HG02798 (cell line): ENCODE data around the gene ITGA3.
A peak's percentile ranks its signal among the peaks of the same experiment; 100 is the strongest.

ENCODE experiments used
- ATAC-seq: cut with Tn5 transposase; IDR thresholded peaks from one replicate; pipeline ENCODE4 v1.9.1; 2021; ENCODE audit warnings: mild to moderate bottlenecking; ENCODE audit not compliant: unreplicated experiment, poor library complexity

The ITGA3 gene

GRCh38 chr17:50122945-50123344 is 67.0 kb downstream of the ITGA3 start:
- no peak for ATAC-seq

DNA sequence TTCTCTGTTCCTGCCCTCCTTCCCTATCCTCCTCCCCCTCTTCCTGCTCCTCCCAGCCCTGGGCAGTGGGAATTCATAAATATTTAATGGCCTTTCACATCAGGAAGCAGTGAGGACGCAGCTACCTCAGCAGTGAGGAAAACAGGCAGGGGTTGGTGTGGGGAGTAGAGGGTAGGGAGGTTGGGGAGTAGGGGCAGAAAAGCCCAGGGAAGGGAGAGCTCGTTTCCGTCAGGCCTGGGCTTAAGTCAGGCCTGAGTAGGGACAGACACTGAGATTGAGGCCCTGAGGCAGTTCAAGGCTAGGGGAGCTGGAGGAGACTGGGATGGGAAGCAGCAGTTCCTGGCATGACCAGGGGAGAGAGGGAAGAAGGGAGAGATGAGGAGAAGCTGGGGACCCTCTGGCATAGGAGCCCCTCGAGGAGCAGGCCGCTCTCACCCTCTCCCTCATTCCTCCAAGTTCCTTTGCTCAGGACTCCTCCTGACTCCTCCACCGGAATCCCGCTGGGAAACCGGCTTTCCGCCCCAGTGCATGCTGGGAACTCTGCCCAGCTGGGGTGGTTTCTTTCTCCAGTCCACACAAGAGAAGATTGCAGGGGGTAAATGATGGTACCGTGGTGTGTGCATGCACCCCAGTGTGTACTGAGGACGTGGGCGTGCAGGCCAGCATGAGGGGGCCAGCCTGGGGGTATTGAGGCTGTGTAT is 67.9 kb downstream of the ITGA3 start:
- ATAC-seq: no peak

DNA sequence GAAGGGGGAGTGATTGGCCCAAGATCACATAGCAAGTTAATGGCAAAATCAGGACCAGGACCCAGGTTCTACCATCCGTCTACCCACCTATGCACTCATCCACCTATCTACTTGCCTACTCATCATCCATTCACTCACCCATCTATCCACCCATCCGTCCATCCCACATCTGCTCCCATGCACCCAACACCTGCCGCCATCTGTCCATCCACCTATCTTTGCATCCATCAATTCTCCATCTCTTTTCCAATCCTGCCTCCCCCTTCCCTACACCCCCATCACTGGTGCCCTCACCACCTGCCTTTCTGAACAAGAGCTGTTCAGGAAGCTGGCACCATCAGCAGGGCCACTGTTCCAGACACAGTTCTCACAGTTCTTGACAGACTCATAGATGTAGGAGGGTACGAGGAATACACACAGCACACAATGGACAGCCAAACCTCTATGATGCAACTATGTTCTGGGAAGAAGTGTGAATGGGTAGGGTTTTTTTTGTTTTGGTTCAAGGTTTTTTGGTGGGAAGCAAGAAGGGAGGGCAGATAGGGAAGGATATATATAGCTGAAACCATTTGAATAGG is 69.6 kb downstream of the ITGA3 start:
- no peak for ATAC-seq

- ATAC-seq: no peak
Observed at GRCh38 chr17:50127697-50128361, 71.9 kb downstream of the ITGA3 start.

GRCh38 chr17:50128441-50129352 is 72.8 kb downstream of the ITGA3 start:
- ATAC-seq: no peak

DNA sequence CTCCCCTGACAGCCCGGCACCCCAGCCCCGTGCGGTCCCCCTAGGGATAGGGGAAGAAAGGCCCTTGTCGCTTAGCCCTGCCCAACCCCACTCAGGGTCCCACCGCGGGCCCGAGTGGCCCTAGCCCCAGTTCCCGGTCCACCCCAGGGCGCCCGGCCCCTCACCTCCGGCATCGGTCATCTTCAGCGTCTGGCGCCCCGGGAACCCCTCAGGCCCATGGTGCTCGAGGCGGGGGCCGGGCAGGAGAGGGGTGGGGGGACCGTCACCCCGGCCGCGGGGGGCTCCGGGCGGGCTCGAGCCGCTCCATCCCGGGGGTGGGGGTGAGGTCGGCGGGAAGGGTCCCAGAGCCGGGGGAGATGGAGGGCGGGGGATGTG is 73.4 kb downstream of the ITGA3 start:
- ATAC-seq: no peak

- peak; percentile 45 for ATAC-seq
Observed at GRCh38 chr17:50129728-50130558, 74.0 kb downstream of the ITGA3 start, which contains the start of gene SAMD14. Gene SAMD14 (minus strand): TSS chr17:50130160. CDS start chr17:50124959, 5,201 bp downstream.

DNA sequence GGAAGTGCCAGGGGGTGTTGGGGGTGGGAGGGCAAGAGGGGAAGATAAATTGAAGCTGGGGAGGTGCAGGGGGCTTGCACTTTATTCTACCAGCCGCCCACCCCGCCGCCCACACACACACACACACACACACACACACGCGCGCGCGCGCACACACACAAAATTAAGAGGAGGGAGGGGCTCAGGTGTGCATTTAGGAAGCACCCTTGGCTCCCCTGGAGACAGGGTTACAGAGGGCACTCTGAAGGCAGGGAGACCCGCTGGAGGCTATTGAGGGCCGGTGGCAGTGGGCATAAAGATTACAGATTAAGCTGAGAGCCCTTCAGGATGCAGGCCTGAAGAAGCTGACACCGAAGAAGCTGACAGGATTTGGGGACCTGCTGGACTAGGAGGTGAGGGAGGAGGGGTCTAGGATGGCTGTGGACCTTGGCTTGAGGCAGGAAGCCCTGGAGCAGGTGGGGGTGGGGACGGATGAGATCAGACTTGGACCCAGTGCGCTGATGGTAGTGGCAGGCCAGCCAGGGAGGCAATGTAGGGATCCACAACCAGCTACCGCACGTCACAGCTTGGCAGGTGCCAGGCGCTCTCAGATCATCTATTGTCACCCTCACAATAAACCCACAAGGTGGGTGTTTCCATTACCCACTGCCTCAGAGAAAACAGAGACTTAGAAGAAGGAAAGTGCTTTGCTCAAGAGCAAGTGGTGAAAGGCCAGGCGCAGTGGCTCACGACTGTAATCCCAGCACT is 74.8 kb downstream of the ITGA3 start:
- no peak for ATAC-seq

DNA sequence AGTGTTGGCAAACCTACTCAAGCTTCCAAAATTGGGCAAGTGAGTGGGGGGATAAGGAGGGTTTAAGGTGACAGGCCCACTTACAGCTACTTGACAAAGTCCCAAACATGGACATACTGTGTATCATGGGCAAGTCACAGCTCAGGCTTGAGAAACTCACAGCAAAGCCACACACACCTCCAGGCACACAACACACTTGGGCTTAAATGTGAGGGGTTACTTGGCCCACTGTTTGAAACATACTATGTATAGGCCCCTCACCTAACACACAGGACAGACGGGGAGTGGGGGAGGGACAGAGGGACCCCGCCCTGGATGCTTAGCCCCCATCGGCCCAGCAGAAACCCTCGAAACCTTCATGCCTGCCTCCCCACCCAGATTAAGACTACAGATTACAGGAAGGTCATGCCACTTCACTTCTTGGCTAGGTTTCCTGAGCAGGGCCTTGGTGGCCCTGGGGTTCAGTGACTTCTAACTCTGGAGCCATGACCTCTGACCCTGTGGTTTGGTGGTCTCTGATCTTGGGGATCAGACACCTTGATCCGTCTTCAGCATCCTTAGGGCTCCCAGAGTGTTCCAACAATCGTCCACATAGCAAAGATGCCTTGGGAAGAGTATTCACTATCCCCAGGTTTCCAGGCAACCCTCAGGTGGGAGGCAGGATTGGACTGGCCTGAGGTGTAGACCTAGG is 76.3 kb downstream of the ITGA3 start:
- ATAC-seq: no peak

DNA sequence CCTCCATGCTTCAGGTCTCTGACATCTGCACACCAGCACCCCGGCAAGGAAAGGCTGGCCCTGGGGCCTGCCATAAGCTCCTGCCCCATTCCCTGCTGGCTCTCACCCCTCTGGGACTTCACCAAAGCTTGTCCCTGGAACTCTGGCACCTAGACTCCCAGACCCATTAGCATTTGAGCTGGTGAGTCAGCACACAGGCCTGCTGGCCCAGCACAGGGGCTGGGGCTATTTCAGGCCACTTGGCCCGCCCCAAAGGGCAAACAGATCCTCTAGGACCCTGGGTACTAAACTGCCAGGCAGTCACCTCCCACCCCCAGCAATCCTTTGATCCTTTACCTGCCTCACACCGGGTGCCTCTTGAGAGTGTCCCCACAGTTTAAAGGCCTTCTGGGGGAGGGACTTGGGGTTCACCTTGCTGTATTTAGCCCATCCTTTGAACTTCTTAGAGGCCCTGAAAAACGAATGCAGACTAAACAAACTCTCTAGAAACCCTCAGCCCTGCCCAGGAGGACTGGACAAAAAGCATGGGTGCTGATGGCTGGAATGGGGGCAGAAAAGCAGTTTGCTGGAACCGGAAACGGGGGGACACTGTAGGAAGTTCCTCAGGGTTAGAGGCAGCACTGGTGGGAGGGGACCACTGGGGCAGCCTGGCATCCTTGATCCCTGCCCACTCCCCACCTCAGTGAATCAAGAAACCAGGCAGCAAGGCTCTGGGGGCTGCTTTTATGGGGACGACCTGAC is 77.3 kb downstream of the ITGA3 start:
- ATAC-seq: no peak

DNA sequence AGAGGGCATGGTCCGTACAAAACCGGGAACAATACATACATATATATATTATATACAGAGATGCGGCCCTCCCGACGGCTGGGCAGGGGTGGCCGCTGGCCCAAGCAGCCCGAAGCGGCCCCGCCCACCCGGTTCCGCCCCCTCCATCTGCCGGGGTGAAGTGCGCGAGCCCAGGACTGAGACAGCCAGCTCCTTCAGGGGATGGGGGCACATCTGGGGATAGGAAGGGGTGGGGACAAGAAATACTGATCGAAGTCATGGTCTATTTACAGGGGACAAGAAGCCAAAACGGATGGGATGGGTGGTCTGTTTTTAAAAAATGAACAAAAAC is 77.8 kb downstream of the ITGA3 start:
- ATAC-seq: no peak

GRCh38 chr17:50134206-50135110 is 78.5 kb downstream of the ITGA3 start:
- ATAC-seq: no peak

DNA sequence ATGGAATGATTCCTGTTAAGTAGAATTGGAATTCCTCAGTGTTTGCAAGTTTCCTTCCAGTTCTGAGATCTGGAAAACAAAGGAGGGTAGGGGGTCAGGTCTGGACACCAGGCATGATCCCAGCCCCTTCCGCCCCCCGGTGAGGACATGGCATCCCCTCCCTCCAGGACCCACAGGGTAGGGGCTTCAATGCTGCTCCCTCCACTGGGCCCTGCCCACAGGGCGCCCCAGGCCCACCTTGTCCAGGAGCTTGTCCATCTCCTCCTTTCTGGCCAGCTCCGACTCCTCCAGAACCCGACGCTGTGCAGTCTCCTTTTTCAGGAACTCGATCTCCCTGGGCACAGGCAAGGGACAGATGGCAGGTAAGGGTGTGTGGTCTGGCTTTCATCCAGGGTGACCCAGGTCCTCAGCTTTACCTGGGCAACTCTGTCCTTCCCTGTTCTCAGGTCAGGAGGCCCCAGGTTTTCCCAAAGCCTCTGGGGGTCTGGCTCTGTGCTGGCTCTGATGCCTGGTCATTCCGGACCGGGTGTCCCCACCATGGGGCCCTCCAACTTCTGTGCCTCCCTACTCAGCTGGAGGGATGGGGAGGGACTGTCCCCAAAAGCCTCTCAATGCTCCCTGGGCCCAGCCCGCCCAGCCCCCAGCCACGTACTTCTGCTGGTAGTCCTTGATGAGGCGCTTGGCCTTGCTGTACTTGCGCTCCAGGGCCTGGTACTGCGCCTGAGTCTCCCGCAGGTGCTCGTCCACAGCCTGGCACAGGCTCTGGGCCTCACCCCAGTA is 79.6 kb downstream of the ITGA3 start:
- ATAC-seq: no peak

GRCh38 chr17:50136096-50136687 is 80.3 kb downstream of the ITGA3 start:
- ATAC-seq: no peak

- ATAC-seq: no peak
Observed at GRCh38 chr17:50137042-50137441, 81.1 kb downstream of the ITGA3 start.
